Spinal cord (tissue), 10 donors: Measurements from ENCODE around the gene RAP1GDS1. TPM values are rescaled to one million over a fixed set of nuclear protein-coding genes. Genes with fewer than 3 reads are reported as not detected.
"Not testable (repeated sequence)": the region's sequence is repeated elsewhere in the genome, so short reads cannot be mapped to it uniquely, and the experiment has no call there.

Experiments
- DNase-seq, 6 donors: peaks; one replicate each; pipeline versions ENCODE4 v3.0.0 to v3.0.0-alpha.2; 2013 to 2015; ENCODE audit warnings: low spot score in 6 of 6, low read depth in 4 of 6
- H3K27ac ChIP-seq: one replicate; pipeline ENCODE4 v1.5.1; 2013; ENCODE audit warnings: low read depth, low read length, control low read depth
- H3K27me3 ChIP-seq: one replicate; pipeline ENCODE4 v1.6.1; 2013; ENCODE audit warnings: low read length; ENCODE audit not compliant: control insufficient read depth, insufficient read depth
- H3K36me3 ChIP-seq: one replicate; pipeline ENCODE4 v1.6.1; 2013; ENCODE audit warnings: low read length; ENCODE audit not compliant: control insufficient read depth, insufficient read depth
- H3K4me1 ChIP-seq: one replicate; pipeline ENCODE4 v1.6.1; 2013; ENCODE audit warnings: low read length; ENCODE audit not compliant: control insufficient read depth, insufficient read depth
- H3K4me3 ChIP-seq: one replicate; pipeline ENCODE4 v1.5.1; 2013; ENCODE audit warnings: low read depth, low read length, control low read depth
- H3K9me3 ChIP-seq: one replicate; pipeline ENCODE4 v1.6.1; 2013; ENCODE audit warnings: low read length; ENCODE audit not compliant: control insufficient read depth, insufficient read depth
- WGBS: methylation state at CpG from one replicate; pipeline ENCODE4 v1.1.5; 2013; ENCODE audit warnings: missing lambda C conversion rate; ENCODE audit not compliant: insufficient coverage; 5-methylcytosine and 5-hydroxymethylcytosine counted together
- polyA plus RNA-seq, 2 donors: library from polyadenylated mRNA; unstranded; fragments of 120-200 nt; gene quantifications; one replicate each; pipeline ENCODE4 v1.2.1, GENCODE V29; 2013; ENCODE audit not compliant: insufficient read length in 2 of 2
- total RNA-seq, 2 donors: library from RNA; depleted of rRNA in 1 of 2; stranded (reverse); fragments of 120-200 nt in 1 of 2; fragments of >200 nt in 1 of 2; gene quantifications; one replicate each; pipeline versions ENCODE4 v1.2.3 to v1.2.4, GENCODE V29; 2013 to 2014
- donor health status: healthy.

Gene RAP1GDS1
- total and polyA plus RNA-seq, 4 donors = 67.3 to 182 (median 105) TPM

DNA sequence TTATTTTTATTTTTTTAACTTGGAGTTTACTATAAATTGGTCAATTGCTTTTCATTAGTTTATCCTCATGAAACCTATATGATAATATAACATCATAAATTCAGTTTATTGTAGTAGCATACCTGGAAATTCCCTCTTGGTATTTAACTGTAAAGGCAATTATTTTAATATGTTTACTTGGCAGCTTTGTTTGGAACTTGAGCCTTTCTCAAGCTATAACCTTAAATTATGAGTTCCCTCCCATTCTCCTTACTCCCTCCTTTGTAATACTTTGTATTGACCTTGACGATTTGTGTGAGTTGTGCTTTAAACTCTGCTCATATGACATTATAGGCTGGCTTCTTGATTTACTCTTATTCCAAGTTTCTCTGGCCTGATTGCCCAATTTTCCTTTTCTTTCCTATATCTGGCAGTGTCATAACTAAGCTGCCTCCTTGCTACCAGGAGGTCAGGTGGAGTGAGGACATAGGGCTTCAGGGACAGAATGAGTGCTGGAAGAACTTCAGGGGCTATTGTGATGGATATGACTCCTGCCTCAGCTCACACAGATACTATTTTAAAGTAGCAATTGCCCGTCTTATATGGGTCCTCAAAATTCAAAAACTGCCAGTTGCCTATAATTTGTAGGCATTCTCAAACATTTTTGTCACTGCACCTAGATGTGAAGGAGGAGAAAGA is 77.7 kb downstream of the RAP1GDS1 start:
- Histone ChIP-seq H3K4me1 (no peaks in the 10 kb centered on the region), H3K27ac (no peak overlapping the region), H3K27me3 (no peaks in the 10 kb centered on the region), H3K9me3 (no peaks in the 10 kb centered on the region), H3K36me3 (no peaks in the 10 kb centered on the region), H3K4me3 (no peak overlapping the region)
- WGBS = no CpG with 5 or more reads among the region's 2 CpGs
- peak in 1 of 6 donors; percentile 3 for DNase-seq

DNA sequence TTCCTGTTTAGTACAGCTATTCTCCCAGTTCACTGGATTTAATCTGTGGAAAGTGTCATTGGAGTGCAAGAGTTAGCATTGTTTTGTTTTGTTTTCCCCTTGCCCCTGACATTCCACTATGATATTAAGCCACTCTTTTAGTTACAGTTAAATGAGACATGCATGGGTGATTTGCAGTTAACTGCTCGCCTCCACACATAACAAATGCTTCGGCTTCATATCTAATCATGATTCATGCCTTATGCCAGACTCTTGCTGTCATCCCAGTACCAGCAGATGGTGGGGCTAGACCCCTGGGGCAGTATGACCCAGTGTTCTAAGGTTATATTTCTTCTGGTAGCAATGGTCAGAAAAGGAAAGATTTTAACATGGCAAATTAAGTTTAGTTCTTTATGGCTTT is 80.1 kb downstream of the RAP1GDS1 start:
- Histone ChIP-seq H3K27me3 (no peaks in the 10 kb centered on the region), H3K4me1 (no peaks in the 10 kb centered on the region), H3K4me3 (no peak overlapping the region), H3K27ac (no peak overlapping the region), H3K9me3 (no peaks in the 10 kb centered on the region), H3K36me3 (no peaks in the 10 kb centered on the region)
- peak in 2 of 6 donors; percentile 4 to 45 for DNase-seq
- WGBS = no CpG with 5 or more reads among the region's 2 CpGs

DNA sequence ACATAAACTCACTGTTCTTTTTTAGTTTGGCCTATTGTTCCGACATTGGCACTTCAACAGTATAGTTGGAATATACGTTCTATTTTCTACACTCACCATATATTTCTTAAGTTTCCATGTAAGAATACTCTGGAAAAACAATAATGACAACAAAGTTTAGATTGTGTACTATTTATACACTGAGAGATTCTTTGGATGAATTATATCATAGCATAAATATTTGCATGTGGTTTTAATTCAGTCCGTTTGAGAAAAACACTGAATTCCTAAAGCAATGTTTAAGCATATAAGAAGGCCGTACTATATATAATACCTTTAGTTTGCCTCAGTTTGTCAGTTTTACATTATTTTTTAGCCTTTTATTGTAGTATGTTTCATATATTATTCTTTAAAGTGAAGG is 82.4 kb downstream of the RAP1GDS1 start:
- Histone ChIP-seq H3K9me3 (no peaks in the 10 kb centered on the region), H3K27ac (no peak overlapping the region), H3K36me3 (no peaks in the 10 kb centered on the region), H3K4me1 (no peaks in the 10 kb centered on the region), H3K27me3 (no peaks in the 10 kb centered on the region), H3K4me3 (no peak overlapping the region)
- DNase-seq = no peak
- WGBS = no CpG with 5 or more reads among the region's 4 CpGs

DNA sequence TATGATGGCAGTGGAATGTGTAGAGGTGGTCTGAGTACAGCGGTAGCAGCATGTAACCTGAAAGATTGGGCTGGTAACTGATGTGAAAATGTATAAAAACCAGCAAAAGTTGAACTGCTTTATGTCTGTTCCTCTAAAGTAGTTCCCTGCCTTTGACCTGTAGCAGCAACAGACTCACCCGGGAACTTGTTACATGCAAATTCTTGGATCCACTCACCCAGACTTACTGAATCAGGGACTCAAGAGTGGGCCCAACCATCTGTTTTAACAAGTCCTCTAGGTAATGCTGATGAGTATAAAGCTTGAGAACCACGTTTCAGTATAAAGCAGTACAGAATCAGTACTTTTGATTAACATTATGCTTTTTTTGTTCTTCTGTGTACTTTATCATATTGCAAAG is 84.7 kb downstream of the RAP1GDS1 start:
- no peaks in the 10 kb centered on the region for H3K4me1 ChIP-seq
- no CpG with 5 or more reads among the region's 3 CpGs for WGBS
- H3K9me3 ChIP-seq = no peaks in the 10 kb centered on the region
- H3K4me3 ChIP-seq = no peak overlapping the region
- no peaks in the 10 kb centered on the region for H3K36me3 ChIP-seq
- H3K27me3 ChIP-seq = no peaks in the 10 kb centered on the region
- H3K27ac ChIP-seq = no peak overlapping the region
- DNase-seq = no peak

DNA sequence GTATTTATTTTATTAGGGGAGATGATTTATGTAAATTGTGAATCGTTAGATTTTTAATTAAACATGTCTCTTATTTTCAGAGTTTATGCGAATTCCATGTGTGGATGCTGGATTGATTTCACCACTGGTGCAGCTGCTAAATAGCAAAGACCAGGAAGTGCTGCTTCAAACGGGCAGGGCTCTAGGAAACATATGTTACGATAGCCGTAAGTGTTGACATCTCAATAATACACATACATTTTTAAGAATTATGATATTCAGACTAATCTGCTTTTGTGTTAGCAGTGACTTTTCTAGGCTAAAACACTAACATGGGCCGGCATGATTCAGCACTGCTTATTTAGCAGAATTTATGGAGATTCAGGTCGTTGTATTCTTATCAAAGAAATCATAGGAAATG is 91.2 kb downstream of the RAP1GDS1 start:
- Histone ChIP-seq H3K27me3 (no peaks in the 10 kb centered on the region), H3K4me1 (no peaks in the 10 kb centered on the region)

DNA sequence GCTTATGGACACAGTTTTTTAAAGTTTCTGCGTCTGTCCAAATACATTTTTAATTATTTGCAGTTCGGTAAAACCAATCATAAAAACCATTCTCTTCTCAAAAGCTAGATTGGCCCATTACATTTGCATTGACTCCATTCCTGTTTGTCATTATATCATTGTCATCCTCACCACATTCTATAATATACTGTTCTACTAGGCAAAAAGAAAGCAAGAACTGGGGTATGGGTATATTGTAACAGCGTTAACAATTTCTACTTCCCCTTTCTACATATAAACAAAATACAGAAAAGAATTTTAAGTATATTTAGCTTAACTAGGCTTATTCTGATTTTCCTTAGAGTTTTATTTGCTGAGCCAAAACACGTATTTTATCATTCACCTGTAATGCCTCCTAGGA is 91.8 kb downstream of the RAP1GDS1 start:
- WGBS = no CpG with 5 or more reads among the region's 4 CpGs
- Histone ChIP-seq H3K9me3 (no peaks in the 10 kb centered on the region), H3K27me3 (no peaks in the 10 kb centered on the region), H3K4me1 (no peaks in the 10 kb centered on the region), H3K27ac (no peak overlapping the region), H3K36me3 (no peaks in the 10 kb centered on the region), H3K4me3 (no peak overlapping the region)
- DNase-seq = no peak

More for the DNA sequence above, 91.2 kb downstream of the RAP1GDS1 start:
- H3K4me3 ChIP-seq = no peak overlapping the region
- no peaks in the 10 kb centered on the region for H3K36me3 ChIP-seq
- no CpG with 5 or more reads among the region's 7 CpGs for WGBS
- peak in 1 of 6 donors; percentile 3 for DNase-seq
- no peak overlapping the region for H3K27ac ChIP-seq
- H3K9me3 ChIP-seq = no peaks in the 10 kb centered on the region

DNA sequence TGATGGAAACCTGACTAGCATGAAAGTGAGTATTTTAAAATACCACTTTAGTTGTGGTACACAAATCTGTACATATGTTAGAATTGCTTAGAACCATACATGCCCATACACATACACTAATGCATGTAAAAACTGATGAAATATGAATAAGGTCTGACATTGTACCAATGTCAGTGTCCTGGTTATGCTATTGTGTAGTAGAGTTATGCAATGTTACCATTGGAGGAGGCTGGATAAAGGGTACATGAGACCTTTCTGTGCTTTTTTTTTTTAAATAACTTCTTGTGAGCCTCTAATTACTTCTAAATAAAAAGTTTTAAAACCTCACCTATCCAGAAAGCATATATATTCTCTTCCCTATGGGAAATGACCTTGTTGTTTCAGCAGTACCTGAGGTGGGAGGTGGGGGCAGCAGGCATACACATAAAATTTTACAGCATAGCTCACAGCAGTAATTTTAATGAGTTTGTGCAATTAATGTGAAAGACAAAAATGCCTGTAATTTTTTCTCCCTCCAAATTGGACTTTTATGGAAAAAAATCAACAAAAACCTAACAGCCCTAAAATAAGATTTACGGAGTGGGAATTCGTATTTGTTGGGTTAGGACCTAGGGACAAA is 97.6 kb downstream of the RAP1GDS1 start:
- no peak overlapping the region for H3K4me3 ChIP-seq
- H3K4me1 ChIP-seq = no peaks in the 10 kb centered on the region
- no CpG with 5 or more reads among the region's 2 CpGs for WGBS
- DNase-seq = no peak
- no peak overlapping the region for H3K27ac ChIP-seq
- no peaks in the 10 kb centered on the region for H3K27me3 ChIP-seq
- no peaks in the 10 kb centered on the region for H3K9me3 ChIP-seq
- H3K36me3 ChIP-seq = no peaks in the 10 kb centered on the region

DNA sequence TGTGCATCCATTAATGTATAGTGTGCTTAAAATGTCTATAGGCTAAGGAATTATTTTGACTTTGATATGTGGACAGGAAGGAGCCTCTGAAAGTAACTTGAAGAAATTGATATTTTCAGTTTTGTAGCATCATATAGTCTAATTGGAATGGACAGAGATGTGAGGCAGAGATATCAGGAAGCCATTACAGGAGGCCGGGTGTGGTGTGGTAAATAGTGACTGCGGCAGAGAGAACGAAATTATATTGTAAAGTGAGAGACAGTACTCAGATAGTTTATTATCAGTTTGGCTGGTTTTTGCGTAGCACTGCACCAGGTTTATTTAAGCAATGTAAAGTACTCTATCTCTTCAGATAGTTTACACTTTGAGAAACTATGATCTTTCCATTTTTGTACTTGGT is 98.5 kb downstream of the RAP1GDS1 start:
- no peaks in the 10 kb centered on the region for H3K27me3 ChIP-seq
- H3K4me3 ChIP-seq = no peak overlapping the region
- H3K27ac ChIP-seq = no peak overlapping the region
- no peaks in the 10 kb centered on the region for H3K9me3 ChIP-seq
- H3K36me3 ChIP-seq = no peaks in the 10 kb centered on the region
- 75% methylated on average over 1 of the region's 4 CpGs for WGBS
- no peak for DNase-seq
- no peaks in the 10 kb centered on the region for H3K4me1 ChIP-seq

DNA sequence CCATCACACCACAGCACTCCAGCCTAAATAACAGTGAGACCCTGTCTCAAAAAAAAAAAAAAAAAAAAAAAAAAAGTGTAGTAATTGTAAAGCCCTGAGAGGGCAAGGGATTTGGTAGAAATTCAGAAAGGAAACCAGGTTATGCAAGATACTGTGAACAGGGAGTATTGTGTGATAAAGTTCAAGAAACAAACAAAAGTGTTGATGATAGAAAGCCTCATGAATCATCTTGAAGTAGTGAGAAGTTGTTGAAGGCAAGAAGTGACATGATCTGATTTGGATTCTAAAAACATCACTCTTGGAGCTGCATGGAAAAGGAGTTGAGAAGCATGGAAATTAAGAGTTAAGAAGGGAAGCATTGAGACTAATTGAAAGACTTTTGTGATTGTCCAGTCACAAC is 102.2 kb downstream of the RAP1GDS1 start:
- H3K27me3 ChIP-seq = no peaks in the 10 kb centered on the region
- no peak overlapping the region for H3K27ac ChIP-seq

DNA sequence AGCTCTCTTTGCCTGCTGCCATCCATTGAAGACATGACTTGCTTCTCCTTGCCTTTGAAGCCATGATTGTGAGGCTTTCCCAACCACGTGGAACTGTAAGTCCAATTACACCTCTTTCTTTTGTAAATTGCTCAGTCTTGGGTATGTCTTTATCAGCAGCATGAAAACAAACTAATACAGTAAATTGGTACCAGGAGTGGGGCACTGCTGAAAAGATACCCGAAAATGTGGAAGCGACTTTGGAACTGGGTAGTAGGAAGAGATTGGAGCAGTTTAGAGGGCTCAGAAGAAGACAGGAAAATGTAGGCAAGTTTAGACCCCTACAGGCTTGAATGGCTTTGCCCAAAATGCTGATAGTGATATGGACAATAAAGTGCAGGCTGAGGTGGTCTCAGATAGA is 105.1 kb downstream of the RAP1GDS1 start:
- 100% methylated on average over 2 of the region's 3 CpGs for WGBS
- not testable (repeated sequence) for H3K27ac ChIP-seq, H3K27me3 ChIP-seq, H3K4me1 ChIP-seq, H3K9me3 ChIP-seq, DNase-seq, H3K4me3 ChIP-seq, H3K36me3 ChIP-seq

More for the DNA sequence above, 102.2 kb downstream of the RAP1GDS1 start:
- H3K36me3 ChIP-seq = peaks cover 4% of the 10 kb centered on the region
- no peak overlapping the region for H3K4me3 ChIP-seq
- no peaks in the 10 kb centered on the region for H3K4me1 ChIP-seq
- H3K9me3 ChIP-seq = peaks cover 3% of the 10 kb centered on the region
- no peak for DNase-seq
